ENCODE measurements around the gene PTPN7. TPM values are rescaled to one million over a fixed set of nuclear protein-coding genes. Genes with fewer than 3 reads are reported as not detected.
"Not testable (repeated sequence)": the region's sequence is repeated elsewhere in the genome, so short reads cannot be mapped to it uniquely, and the experiment has no call there.

Gene PTPN7
- total RNA-seq, 4 donors from 2014 or later, result 2.9 to 14.4 (median 4.6) TPM

DNA sequence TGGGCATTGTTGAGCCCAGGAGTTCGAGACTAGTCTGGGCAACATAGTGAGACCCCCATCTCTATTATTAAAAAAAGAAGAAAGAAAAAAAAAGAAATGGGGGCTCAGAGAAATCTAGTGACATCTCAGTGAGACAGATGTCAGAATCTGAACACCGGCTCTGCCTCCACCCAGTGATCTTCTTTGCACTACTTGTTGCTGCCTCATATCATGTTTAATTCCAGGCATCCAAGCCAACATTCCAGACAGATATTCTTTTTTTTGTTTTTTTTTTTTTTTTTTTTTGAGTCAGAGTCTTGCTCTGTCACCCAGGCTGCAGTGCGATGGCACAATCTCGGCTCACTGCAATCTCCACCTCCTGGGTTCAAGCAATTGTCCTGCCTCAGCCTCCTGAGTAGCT is 10.8 kb downstream of the PTPN7 start:
- TF ChIP-seq, protein P1, sequence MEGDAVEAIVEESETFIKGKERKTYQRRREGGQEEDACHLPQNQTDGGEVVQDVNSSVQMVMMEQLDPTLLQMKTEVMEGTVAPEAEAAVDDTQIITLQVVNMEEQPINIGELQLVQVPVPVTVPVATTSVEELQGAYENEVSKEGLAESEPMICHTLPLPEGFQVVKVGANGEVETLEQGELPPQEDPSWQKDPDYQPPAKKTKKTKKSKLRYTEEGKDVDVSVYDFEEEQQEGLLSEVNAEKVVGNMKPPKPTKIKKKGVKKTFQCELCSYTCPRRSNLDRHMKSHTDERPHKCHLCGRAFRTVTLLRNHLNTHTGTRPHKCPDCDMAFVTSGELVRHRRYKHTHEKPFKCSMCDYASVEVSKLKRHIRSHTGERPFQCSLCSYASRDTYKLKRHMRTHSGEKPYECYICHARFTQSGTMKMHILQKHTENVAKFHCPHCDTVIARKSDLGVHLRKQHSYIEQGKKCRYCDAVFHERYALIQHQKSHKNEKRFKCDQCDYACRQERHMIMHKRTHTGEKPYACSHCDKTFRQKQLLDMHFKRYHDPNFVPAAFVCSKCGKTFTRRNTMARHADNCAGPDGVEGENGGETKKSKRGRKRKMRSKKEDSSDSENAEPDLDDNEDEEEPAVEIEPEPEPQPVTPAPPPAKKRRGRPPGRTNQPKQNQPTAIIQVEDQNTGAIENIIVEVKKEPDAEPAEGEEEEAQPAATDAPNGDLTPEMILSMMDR (IDR thresholded peaks at IDR 0.05), result no peak
- ATAC-seq (ENCODE audit: low FRiP score) (no peak), DNase-seq (ENCODE audit: low spot score) (no peak)

DNA sequence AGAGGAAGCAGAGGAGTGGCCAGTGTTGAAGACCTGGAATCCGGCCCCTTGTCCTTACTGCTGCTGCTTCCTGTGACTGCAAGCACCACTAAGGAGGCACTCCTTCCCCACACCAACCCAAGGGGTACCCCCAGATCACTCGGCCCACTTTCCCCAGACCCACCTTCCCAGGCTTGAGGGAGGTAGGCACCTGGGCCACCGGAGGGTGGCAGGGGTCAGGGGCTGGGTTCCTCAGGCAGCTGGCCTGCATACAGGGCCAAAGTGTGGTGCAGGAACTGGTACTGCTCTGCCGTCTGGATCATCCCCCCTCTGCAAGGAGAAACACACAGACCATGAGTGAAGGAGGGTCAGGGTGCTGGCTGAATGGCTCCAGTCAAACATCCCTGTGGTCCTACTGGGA is 12.0 kb downstream of the PTPN7 start:
- TF ChIP-seq, protein P1 (IDR thresholded peaks at IDR 0.05), result no peak
- DNase-seq (ENCODE audit: low spot score), result no peak
- no peak for ATAC-seq (ENCODE audit: low FRiP score)

DNA sequence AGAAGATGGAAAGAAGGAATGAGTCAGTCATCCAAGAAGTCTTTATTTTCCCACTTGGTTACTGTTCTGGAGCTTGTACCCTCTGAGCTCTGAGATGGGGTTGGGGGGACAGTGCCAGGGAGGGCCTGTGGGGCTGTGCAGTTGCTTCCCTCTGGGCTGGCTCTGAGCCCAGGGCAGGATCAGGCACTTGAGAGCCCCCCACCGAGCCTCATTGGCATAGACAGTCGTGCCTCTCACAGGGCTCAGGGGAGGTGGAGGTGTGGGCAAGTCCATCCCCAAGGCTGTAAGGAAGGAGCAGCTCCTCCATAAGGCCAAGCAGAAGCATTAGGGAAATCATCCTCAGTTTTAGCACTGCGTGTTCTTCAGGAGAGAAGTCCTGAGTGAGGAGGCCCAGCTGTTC is 13.4 kb downstream of the PTPN7 start:
- TF ChIP-seq, protein P1 (IDR thresholded peaks at IDR 0.05), result no peak
- DNase-seq (ENCODE audit: low spot score) (no peak), ATAC-seq (ENCODE audit: low FRiP score) (no peak)

DNA sequence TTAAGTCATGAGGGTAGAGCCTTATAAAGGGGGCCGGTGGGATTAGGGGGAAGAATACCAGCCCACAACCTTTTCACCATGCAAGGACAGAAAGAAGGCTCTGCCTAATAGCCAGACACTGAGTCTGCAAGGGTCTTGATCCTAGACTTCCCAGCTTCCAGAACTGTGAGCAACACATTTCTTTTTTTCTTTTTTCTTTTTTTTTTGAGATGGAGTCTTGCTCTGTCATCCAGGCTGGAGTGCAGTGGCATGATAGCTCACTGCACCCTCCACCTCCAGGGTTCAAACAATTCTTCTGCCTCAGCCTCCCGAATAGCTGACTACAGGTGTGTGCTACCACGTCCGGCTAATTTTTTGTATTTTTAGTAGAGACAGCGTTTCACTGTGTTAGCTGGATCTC is 14.1 kb downstream of the PTPN7 start:
- ATAC-seq (ENCODE audit: low FRiP score) (no peak), DNase-seq (ENCODE audit: low spot score) (no peak)
- TF ChIP-seq, protein P1 (IDR thresholded peaks at IDR 0.05), result no peak

DNA sequence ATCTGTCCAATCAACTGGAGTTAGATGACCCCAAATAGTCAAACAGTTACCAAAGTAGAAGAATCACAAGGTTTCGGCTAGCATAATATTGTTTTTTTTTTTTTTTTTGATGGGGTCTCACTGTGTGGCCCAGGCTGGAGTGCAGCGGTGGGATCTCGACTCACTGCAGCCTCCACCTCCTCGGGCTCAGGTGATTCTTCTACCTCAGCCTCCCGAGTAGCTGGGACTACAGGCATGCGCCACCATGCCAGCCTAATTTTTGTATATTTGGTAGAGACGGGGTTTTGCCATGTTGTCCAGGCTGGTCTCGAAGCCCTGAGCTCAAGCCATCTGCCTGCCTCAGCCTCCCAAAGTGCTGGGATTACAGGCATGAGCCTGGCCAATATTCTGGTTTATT is 14.7 kb downstream of the PTPN7 start:
- not testable (repeated sequence) for DNase-seq (ENCODE audit: low spot score); ATAC-seq (ENCODE audit: low FRiP score)

DNA sequence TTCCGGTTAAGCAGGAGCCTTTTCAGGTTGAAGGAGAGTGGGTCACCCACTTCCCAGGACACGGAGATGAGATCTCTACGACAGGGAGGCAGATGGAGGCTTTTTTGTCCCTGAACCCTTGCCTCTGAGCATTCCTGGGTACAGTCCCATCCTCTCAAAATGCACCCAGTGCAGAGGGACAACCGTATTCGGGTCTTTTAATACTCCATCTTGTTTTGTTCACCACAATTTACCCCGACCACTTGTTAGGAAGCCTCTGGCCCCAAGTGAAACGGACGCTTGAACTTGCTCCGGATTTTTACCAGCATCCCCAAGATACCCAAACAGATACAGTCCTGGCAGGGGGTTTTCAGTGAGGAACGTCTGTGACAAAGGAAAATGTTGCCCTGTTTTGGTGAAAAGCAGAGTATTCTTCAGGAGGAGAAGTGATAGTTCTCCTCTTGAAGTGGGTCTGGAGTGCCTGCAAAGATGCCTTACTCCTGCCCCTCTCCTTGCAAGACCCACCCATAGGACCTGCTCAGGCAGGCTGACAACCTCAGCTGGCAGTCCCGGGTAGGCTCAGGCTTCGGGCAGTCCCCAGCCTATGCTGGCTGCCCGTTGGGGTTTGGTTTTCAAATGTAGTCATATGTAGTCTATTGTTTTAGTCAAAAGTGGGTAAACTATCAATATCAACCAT is 15.2 kb downstream of the PTPN7 start:
- ATAC-seq (ENCODE audit: low FRiP score) (no peak), DNase-seq (ENCODE audit: low spot score) (no peak)
- TF ChIP-seq, protein P1 (IDR thresholded peaks at IDR 0.05), result no peak

DNA sequence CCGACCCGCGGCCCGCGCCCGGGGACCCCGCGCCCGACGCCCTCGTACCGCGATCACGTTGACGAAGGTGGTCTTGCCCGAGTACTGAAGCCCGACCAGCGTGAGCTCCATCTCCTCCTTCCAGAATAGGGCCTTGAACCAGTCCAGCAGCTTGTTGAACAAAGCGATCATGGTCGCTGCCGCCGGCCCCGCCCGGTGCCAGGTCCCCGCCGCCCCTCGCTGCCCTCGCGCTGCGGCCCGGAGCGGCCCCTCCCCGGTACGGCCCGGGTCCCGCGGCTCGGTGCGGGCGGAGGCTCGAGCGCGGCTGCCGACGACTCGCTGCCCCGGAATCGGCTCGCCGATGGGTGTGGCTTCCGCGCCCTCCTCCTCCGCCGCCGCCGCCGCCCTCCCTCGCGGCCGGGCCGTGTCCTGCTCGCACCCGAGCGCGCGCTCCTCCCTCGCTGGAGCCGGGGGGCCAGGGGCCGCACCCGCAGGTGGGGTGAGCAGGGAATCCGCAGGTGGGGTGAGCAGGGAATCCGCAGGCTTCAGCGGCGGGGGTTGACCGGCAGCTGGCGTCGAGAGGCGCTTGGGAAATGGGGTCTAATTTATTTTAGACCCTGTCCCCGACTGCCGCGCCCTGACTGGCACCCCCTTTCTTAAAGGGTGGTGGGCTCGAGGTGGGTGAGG is 15.9 kb downstream of the PTPN7 start, which contains the start of gene ARL8A:
Gene ARL8A, minus strand, starts transcription at position 336 of the 666 bp plus-strand sequence. Its CDS starts 165 bp downstream, at position 171.
- DNase-seq (ENCODE audit: low spot score), result no peak
- TF ChIP-seq, protein P1 (IDR thresholded peaks at IDR 0.05), result no peak
- peak; percentile 60 for ATAC-seq (ENCODE audit: low FRiP score)
